Chondrocyte (in vitro differentiated cells): ENCODE measurements around the gene WT1. TPM values are rescaled to one million over a fixed set of nuclear protein-coding genes. Genes with fewer than 3 reads are reported as not detected.

ENCODE experiments used
- DNase-seq: peaks from one replicate; pipeline ENCODE4 v3.0.0; 2021; ENCODE audit warnings: mixed read lengths, low spot score
- H3K27ac Mint-ChIP-seq: one replicate; pipeline ENCODE4 v1.8.0; 2021; ENCODE audit warnings: mild to moderate bottlenecking, moderate library complexity, mixed read lengths; ENCODE audit not compliant: unreplicated experiment
- H3K27me3 Mint-ChIP-seq: 2 replicates; pipeline ENCODE4 v1.8.0; 2021; ENCODE audit warnings: low read depth, mixed read lengths
- H3K36me3 Mint-ChIP-seq: 2 replicates; pipeline ENCODE4 v1.8.0; 2021; ENCODE audit warnings: low read depth, mixed read lengths
- H3K4me1 Mint-ChIP-seq: 2 replicates; pipeline ENCODE4 v1.8.0; 2021; ENCODE audit warnings: low read depth, mild to moderate bottlenecking, mixed read lengths
- H3K4me3 Mint-ChIP-seq: one replicate; pipeline ENCODE4 v1.8.0; 2021; ENCODE audit warnings: mild to moderate bottlenecking, moderate library complexity, mixed read lengths; ENCODE audit not compliant: unreplicated experiment
- H3K9me3 Mint-ChIP-seq: 2 replicates; pipeline ENCODE4 v1.8.0; 2021; ENCODE audit warnings: low read depth, mixed read lengths
- CTCF ChIP-seq: fragments of 200-600 bp; sonication (generic); IDR thresholded peaks from 2 replicates; pipeline ENCODE4 v1.5.0; 2021; ENCODE audit warnings: antibody characterized with exemption, mild to moderate bottlenecking, moderate library complexity
- total RNA-seq: library from RNA; stranded (reverse); gene quantifications from 3 replicates; pipeline ENCODE4 v1.2.1, GENCODE V29; 2021

The WT1 gene
- total RNA-seq, 1 donor from 2014 or later, result not detected

GRCh38 chr11:32392840-32393239, 42.5 kb downstream of the WT1 start:
- H3K9me3 Mint-ChIP-seq, result no peaks in the 10 kb centered on the region
- H3K27ac Mint-ChIP-seq, result no peak overlapping the region
- H3K4me1 Mint-ChIP-seq, result no peaks in the 10 kb centered on the region
- no peaks in the 10 kb centered on the region for H3K36me3 Mint-ChIP-seq
- no peak for DNase-seq
- no peak overlapping the region for H3K4me3 Mint-ChIP-seq
- H3K27me3 Mint-ChIP-seq, result peaks cover 23% of the 10 kb centered on the region
- TF ChIP-seq CTCF, result no peak

GRCh38 chr11:32391956-32392553, 43.3 kb downstream of the WT1 start:
- TF ChIP-seq CTCF, result no peak
- no peaks in the 10 kb centered on the region for H3K4me1 Mint-ChIP-seq
- H3K4me3 Mint-ChIP-seq, result no peak overlapping the region
- DNase-seq, result no peak
- H3K9me3 Mint-ChIP-seq, result no peaks in the 10 kb centered on the region
- H3K36me3 Mint-ChIP-seq, result no peaks in the 10 kb centered on the region
- no peak overlapping the region for H3K27ac Mint-ChIP-seq
- H3K27me3 Mint-ChIP-seq, result peaks cover 27% of the 10 kb centered on the region

GRCh38 chr11:32391479-32391878, 43.9 kb downstream of the WT1 start:
- H3K9me3 Mint-ChIP-seq, result no peaks in the 10 kb centered on the region
- no peaks in the 10 kb centered on the region for H3K4me1 Mint-ChIP-seq
- no peaks in the 10 kb centered on the region for H3K36me3 Mint-ChIP-seq
- TF ChIP-seq CTCF, result no peak
- no peak overlapping the region for H3K4me3 Mint-ChIP-seq
- H3K27me3 Mint-ChIP-seq, result peaks cover 26% of the 10 kb centered on the region
- DNase-seq, result no peak
- no peak overlapping the region for H3K27ac Mint-ChIP-seq

- no peaks in the 10 kb centered on the region for H3K9me3 Mint-ChIP-seq
These were observed 44.6 kb downstream of the WT1 start for GRCh38 chr11:32390712-32391111.

More at GRCh38 chr11:32390712-32391111, 44.6 kb downstream of the WT1 start:
- Mint-ChIP-seq H3K27me3 (peaks cover 25% of the 10 kb centered on the region), H3K27ac (no peak overlapping the region), H3K4me3 (no peak overlapping the region), H3K36me3 (no peaks in the 10 kb centered on the region), H3K4me1 (no peaks in the 10 kb centered on the region)
- no peak for TF ChIP-seq CTCF
- DNase-seq, result no peak
